C4-2B (cell line): ENCODE data around the gene TCF20.

Experiments
- ZFX ChIP-seq: fragments of 450-650 bp; IDR thresholded peaks from 2 replicates; pipeline ENCODE4 v1.6.1; 2017
- TF ChIP-seq, protein P1 (sequence below): fragments of 450-650 bp; conservative IDR thresholded peaks from 2 replicates; pipeline ENCODE4 v1.5.1; 2017; ENCODE audit warnings: mild to moderate bottlenecking

DNA sequence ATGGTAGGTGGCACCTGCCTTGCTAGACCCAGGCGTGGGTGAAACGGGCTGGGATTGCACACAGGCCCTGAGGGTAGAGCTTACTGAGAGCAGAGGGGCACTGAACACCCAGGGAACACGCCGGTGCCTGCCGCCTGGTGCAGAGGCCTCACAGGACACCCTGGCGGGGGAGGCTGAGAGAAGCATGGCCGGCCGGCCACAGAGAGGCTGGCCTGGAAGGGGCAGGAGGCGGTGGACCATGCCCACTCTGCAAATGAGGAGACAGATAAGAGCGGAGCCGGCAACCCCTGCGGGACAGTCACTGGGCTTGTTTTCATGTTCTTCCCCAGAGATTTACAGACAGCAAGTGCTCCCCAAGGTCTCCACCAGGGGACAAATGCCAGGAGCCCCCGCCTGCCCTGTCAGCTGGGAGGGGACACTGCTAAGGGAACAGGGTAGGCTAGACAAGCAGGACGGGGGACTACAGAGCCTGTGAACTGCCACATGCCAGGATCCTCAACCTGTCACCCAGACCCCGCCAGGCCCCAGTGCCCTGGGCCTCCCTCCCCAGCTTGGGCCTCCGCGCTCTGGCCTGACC is 38.5 kb upstream of the TCF20 start:
- TF ChIP-seq, protein P1, sequence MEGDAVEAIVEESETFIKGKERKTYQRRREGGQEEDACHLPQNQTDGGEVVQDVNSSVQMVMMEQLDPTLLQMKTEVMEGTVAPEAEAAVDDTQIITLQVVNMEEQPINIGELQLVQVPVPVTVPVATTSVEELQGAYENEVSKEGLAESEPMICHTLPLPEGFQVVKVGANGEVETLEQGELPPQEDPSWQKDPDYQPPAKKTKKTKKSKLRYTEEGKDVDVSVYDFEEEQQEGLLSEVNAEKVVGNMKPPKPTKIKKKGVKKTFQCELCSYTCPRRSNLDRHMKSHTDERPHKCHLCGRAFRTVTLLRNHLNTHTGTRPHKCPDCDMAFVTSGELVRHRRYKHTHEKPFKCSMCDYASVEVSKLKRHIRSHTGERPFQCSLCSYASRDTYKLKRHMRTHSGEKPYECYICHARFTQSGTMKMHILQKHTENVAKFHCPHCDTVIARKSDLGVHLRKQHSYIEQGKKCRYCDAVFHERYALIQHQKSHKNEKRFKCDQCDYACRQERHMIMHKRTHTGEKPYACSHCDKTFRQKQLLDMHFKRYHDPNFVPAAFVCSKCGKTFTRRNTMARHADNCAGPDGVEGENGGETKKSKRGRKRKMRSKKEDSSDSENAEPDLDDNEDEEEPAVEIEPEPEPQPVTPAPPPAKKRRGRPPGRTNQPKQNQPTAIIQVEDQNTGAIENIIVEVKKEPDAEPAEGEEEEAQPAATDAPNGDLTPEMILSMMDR = no peak
- TF ChIP-seq ZFX = no peak
